ENCODE measurements around the gene BCOR. TPM values are rescaled to one million over a fixed set of nuclear protein-coding genes. Genes with fewer than 3 reads are reported as not detected.

BCOR gene
- total and polyA plus RNA-seq, 2 of the 13 experiments (the other 11 are each of a cell fraction or from before 2014, with no cell fraction given) = 14.3 to 15.2 TPM

- TF ChIP-seq, protein P1, sequence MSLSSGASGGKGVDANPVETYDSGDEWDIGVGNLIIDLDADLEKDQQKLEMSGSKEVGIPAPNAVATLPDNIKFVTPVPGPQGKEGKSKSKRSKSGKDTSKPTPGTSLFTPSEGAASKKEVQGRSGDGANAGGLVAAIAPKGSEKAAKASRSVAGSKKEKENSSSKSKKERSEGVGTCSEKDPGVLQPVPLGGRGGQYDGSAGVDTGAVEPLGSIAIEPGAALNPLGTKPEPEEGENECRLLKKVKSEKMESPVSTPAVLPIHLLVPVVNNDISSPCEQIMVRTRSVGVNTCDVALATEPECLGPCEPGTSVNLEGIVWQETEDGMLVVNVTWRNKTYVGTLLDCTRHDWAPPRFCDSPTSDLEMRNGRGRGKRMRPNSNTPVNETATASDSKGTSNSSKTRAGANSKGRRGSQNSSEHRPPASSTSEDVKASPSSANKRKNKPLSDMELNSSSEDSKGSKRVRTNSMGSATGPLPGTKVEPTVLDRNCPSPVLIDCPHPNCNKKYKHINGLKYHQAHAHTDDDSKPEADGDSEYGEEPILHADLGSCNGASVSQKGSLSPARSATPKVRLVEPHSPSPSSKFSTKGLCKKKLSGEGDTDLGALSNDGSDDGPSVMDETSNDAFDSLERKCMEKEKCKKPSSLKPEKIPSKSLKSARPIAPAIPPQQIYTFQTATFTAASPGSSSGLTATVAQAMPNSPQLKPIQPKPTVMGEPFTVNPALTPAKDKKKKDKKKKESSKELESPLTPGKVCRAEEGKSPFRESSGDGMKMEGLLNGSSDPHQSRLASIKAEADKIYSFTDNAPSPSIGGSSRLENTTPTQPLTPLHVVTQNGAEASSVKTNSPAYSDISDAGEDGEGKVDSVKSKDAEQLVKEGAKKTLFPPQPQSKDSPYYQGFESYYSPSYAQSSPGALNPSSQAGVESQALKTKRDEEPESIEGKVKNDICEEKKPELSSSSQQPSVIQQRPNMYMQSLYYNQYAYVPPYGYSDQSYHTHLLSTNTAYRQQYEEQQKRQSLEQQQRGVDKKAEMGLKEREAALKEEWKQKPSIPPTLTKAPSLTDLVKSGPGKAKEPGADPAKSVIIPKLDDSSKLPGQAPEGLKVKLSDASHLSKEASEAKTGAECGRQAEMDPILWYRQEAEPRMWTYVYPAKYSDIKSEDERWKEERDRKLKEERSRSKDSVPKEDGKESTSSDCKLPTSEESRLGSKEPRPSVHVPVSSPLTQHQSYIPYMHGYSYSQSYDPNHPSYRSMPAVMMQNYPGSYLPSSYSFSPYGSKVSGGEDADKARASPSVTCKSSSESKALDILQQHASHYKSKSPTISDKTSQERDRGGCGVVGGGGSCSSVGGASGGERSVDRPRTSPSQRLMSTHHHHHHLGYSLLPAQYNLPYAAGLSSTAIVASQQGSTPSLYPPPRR (CRISPR knock-in tag; IDR thresholded peaks at IDR 0.05; ENCODE audit: borderline replicate concordance) = peak; percentile 77; the same call in 1 of the 2 replicates
- TF ChIP-seq, protein P2, sequence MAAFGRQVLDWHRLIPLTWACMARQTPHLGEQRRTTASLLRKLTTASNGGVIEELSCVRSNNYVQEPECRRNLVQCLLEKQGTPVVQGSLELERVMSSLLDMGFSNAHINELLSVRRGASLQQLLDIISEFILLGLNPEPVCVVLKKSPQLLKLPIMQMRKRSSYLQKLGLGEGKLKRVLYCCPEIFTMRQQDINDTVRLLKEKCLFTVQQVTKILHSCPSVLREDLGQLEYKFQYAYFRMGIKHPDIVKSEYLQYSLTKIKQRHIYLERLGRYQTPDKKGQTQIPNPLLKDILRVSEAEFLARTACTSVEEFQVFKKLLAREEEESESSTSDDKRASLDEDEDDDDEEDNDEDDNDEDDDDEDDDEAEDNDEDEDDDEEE (CRISPR knock-in tag; IDR thresholded peaks at IDR 0.05) = no peak
- no peak for TF ChIP-seq HMG20A (CRISPR knock-in tag; IDR thresholded peaks at IDR 0.05; ENCODE audit: borderline replicate concordance)
- no peak for TF ChIP-seq ZMAT5 (CRISPR knock-in tag; IDR thresholded peaks at IDR 0.05; ENCODE audit: borderline replicate concordance, low read depth)
- peak; percentile 85 for TF ChIP-seq RFX5 (IDR thresholded peaks at IDR 0.05; ENCODE audit: low read depth, low read length)
- TF ChIP-seq, protein P3, sequence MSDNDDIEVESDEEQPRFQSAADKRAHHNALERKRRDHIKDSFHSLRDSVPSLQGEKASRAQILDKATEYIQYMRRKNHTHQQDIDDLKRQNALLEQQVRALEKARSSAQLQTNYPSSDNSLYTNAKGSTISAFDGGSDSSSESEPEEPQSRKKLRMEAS (IDR thresholded peaks at IDR 0.05) = peak; percentile 75
- TF ChIP-seq, protein P4, sequence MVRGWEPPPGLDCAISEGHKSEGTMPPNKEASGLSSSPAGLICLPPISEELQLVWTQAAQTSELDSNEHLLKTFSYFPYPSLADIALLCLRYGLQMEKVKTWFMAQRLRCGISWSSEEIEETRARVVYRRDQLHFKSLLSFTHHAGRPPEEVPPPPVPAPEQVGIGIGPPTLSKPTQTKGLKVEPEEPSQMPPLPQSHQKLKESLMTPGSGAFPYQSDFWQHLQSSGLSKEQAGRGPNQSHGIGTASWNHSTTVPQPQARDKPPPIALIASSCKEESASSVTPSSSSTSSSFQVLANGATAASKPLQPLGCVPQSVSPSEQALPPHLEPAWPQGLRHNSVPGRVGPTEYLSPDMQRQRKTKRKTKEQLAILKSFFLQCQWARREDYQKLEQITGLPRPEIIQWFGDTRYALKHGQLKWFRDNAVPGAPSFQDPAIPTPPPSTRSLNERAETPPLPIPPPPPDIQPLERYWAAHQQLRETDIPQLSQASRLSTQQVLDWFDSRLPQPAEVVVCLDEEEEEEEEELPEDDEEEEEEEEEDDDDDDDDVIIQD (CRISPR knock-in tag; IDR thresholded peaks at IDR 0.05; ENCODE audit: low read depth) = 0 out of 2 replicates have a peak, but pooled peaks have one; percentile 19
- TF ChIP-seq, protein P5, sequence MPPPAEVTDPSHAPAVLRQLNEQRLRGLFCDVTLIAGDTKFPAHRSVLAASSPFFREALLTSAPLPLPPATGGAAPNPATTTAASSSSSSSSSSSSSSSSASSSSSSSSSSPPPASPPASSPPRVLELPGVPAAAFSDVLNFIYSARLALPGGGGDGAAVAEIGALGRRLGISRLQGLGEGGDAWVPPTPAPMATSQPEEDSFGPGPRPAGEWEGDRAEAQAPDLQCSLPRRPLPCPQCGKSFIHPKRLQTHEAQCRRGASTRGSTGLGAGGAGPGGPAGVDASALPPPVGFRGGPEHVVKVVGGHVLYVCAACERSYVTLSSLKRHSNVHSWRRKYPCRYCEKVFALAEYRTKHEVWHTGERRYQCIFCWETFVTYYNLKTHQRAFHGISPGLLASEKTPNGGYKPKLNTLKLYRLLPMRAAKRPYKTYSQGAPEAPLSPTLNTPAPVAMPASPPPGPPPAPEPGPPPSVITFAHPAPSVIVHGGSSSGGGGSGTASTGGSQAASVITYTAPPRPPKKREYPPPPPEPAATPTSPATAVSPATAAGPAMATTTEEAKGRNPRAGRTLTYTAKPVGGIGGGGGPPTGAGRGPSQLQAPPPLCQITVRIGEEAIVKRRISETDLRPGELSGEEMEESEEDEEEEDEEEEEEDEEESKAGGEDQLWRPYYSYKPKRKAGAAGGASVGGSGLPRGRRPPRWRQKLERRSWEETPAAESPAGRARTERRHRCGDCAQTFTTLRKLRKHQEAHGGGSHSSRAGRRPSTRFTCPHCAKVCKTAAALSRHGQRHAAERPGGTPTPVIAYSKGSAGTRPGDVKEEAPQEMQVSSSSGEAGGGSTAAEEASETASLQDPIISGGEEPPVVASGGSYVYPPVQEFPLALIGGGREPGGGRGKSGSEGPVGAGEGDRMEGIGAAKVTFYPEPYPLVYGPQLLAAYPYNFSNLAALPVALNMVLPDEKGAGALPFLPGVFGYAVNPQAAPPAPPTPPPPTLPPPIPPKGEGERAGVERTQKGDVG (CRISPR knock-in tag; IDR thresholded peaks at IDR 0.05; ENCODE audit: borderline replicate concordance) = no peak
- TF ChIP-seq, protein P6, sequence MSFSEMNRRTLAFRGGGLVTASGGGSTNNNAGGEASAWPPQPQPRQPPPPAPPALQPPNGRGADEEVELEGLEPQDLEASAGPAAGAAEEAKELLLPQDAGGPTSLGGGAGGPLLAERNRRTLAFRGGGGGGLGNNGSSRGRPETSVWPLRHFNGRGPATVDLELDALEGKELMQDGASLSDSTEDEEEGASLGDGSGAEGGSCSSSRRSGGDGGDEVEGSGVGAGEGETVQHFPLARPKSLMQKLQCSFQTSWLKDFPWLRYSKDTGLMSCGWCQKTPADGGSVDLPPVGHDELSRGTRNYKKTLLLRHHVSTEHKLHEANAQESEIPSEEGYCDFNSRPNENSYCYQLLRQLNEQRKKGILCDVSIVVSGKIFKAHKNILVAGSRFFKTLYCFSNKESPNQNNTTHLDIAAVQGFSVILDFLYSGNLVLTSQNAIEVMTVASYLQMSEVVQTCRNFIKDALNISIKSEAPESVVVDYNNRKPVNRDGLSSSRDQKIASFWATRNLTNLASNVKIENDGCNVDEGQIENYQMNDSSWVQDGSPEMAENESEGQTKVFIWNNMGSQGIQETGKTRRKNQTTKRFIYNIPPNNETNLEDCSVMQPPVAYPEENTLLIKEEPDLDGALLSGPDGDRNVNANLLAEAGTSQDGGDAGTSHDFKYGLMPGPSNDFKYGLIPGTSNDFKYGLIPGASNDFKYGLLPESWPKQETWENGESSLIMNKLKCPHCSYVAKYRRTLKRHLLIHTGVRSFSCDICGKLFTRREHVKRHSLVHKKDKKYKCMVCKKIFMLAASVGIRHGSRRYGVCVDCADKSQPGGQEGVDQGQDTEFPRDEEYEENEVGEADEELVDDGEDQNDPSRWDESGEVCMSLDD (CRISPR knock-in tag; IDR thresholded peaks at IDR 0.05; ENCODE audit: borderline replicate concordance) = peak; percentile 80; the same call in 1 of the 2 replicates
- 0 out of 2 replicates have a peak, but pooled peaks have one; percentile 29 for TF ChIP-seq ARNTL (CRISPR knock-in tag; IDR thresholded peaks at IDR 0.05)
- peak; percentile 77 for TF ChIP-seq BCL6 (CRISPR knock-in tag; IDR thresholded peaks at IDR 0.05)
- no peak for TF ChIP-seq ZNF3 (CRISPR knock-in tag; IDR thresholded peaks at IDR 0.05)
- TF ChIP-seq HNRNPL (IDR thresholded peaks at IDR 0.05; ENCODE audit: low read depth, low read length) = 0 out of 2 replicates have a peak, but pooled peaks have one; percentile 33
Measured at GRCh38 chrX:40082447-40083119, 15.2 kb downstream of the BCOR start (continued).
